ENCODE data around the gene REM2.

GRCh38 chr14:22843123-22843925, 39.7 kb upstream of the REM2 start:
- TF ChIP-seq CTCF (IDR thresholded peaks at IDR 0.05), result no peak
- no peak for TF ChIP-seq POLR2AphosphoS5 (IDR thresholded peaks at IDR 0.05; ENCODE audit: low read depth, low read length)
